ENCODE results near the gene MIER2.
"Not testable (repeated sequence)": the region's sequence is repeated elsewhere in the genome, so short reads cannot be mapped to it uniquely, and the experiment has no call there.

MIER2 gene

DNA sequence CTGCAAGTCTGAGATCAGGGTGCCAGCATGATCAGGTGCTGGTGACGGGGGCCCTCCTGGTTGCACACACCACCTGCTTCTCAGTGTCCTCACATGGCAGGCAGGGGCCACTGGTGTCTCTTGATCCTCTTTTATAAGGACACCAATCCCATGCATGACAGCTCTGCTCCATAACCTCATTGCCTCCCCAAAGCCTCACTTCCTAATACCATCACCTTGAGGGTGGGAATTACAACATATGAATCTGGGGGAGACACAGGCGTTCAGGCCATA is 15.0 kb upstream of the MIER2 start:
- DNase-seq (ENCODE audit: low spot score), result no peak
- in situ Hi-C loops (cut with MboI; ENCODE audit: low sequenced_read_pairs, unreplicated experiment), result no loop called here
- no peak for TF ChIP-seq CTCF (IDR thresholded peaks at IDR 0.05; ENCODE audit: borderline replicate concordance, control extremely low read depth, extremely low read depth, insufficient read depth, missing control alignments)

- DNase-seq (ENCODE audit: low spot score); in situ Hi-C loops (cut with MboI; ENCODE audit: low sequenced_read_pairs, unreplicated experiment): not testable (repeated sequence)
Measured at GRCh38 chr19:355536-355935, 10.9 kb upstream of the MIER2 start.

GRCh38 chr19:355134-355533 is 10.5 kb upstream of the MIER2 start:
- in situ Hi-C loops (cut with MboI; ENCODE audit: low sequenced_read_pairs, unreplicated experiment), result no loop called here
- no peak for TF ChIP-seq CTCF (IDR thresholded peaks at IDR 0.05; ENCODE audit: borderline replicate concordance, control extremely low read depth, extremely low read depth, insufficient read depth, missing control alignments)
- no peak for DNase-seq (ENCODE audit: low spot score)

GRCh38 chr19:351976-352625 is 7.5 kb upstream of the MIER2 start:
- no peak for DNase-seq (ENCODE audit: low spot score)
- no peak for TF ChIP-seq CTCF (IDR thresholded peaks at IDR 0.05; ENCODE audit: borderline replicate concordance, control extremely low read depth, extremely low read depth, insufficient read depth, missing control alignments)
- in situ Hi-C loops (cut with MboI; ENCODE audit: low sequenced_read_pairs, unreplicated experiment), result no loop called here

DNA sequence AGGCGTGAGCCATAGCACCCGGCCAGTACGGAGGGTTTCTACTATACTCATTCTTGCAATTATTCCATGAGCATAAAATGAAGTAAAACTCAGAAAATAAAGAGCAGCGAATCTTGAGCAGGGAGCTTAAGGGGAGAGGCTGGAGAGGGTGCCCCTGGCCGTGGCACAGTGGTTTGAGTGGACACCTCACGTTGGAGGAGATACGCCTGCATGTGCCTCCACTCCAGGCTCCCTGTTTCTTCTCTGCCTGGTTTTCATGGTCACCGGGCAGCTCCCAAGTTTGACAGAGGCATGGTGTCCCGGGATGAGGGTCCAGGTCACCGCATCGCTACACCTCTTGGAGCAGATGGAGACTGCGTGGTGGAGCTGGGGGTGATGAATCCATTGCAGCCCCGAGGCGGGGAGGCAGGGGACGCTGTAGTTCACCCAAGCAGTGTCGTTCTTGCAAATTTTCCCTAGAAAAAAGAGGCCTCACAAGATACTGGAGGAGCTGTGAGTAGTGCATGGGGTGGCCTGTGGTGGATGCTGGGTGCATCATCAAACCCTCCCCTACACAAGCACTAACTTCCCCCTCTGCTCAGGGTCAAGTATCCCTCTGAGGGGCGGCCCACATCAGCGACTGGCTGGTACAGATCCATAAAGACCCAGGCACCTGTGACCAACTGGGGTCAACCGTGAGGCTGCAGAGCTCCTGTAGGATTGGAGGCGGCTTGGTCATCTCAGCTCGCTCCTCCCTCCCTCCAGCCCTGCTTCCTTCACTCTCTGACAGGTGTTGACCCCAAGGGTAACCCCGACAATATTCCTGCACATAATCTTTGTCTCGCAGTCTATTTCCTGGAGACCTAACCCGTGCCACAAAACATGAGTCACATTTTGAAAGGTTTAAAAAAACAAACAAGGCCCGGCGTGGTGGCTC is 3.6 kb upstream of the MIER2 start:
- in situ Hi-C loops (cut with MboI; ENCODE audit: low sequenced_read_pairs, unreplicated experiment), result no loop called here
- no peak for TF ChIP-seq CTCF (IDR thresholded peaks at IDR 0.05; ENCODE audit: borderline replicate concordance, control extremely low read depth, extremely low read depth, insufficient read depth, missing control alignments)
- no peak for DNase-seq (ENCODE audit: low spot score)

DNA sequence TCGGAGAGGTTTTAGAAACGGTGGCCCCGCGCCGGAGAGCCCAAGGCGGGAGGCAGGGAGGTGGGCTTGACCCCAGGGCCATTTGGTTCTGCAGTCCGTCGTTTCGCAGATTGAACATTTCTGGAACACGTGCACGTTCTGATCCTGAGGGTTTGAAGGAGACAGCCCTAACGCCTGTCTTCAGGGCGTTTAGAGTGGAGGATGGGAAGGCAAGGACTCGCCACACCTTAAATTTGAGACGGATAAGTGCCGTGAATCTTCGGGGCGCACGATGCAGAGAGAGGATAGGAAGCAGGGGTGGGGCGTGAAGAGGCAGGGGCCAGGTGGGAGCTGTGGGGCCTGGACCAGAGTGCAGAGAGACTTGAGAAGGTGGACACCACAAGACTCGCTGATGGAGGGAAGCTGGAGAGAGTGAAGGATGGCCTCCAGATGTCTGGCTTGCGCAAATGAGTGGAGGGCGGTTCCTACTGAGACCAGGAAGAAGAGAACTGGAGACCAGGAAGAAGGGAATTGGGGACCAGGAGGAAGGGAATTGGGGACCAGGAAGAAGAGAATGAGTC is 804 bp upstream of the MIER2 start:
- no peak for TF ChIP-seq CTCF (IDR thresholded peaks at IDR 0.05; ENCODE audit: borderline replicate concordance, control extremely low read depth, extremely low read depth, insufficient read depth, missing control alignments)
- in situ Hi-C loops (cut with MboI; ENCODE audit: low sequenced_read_pairs, unreplicated experiment), result no loop called here
- DNase-seq (ENCODE audit: low spot score), result no peak
